GM23338 (cell line): Measurements from ENCODE around the gene IL26.

Experiments
- CREB1 ChIP-seq: fragments of 250-450 bp; sonication (Bioruptor Pico); IDR thresholded peaks from 2 replicates; pipeline ENCODE4 v1.5.0; 2020; ENCODE audit warnings: low read depth, mild to moderate bottlenecking, moderate library complexity
- EZH2 ChIP-seq: fragments of 200-600 bp; sonication (generic); IDR thresholded peaks from one replicate; pipeline ENCODE4 v1.8.0; 2017; ENCODE audit warnings: antibody characterized with exemption, mild to moderate bottlenecking, low read depth; ENCODE audit not compliant: unreplicated experiment
- EZH2phosphoT487 ChIP-seq: fragments of 200-600 bp; sonication (generic); IDR thresholded peaks from one replicate; pipeline ENCODE4 v1.8.1; 2018; ENCODE audit warnings: antibody characterized with exemption; ENCODE audit not compliant: unreplicated experiment
- JUNB ChIP-seq: IDR thresholded peaks from one replicate; pipeline ENCODE4 v1.6.1; 2016; ENCODE audit warnings: antibody characterized with exemption; ENCODE audit not compliant: unreplicated experiment
- POLR2AphosphoS5 ChIP-seq: IDR thresholded peaks from 2 replicates; pipeline ENCODE4 v1.6.1; 2016; ENCODE audit warnings: antibody characterized with exemption, low read depth
- STAT1 ChIP-seq: IDR thresholded peaks from one replicate; pipeline ENCODE4 v1.6.1; 2016; ENCODE audit warnings: antibody characterized with exemption; ENCODE audit not compliant: unreplicated experiment
- ZNF331 ChIP-seq: fragments of 250-450 bp; sonication (Bioruptor Pico); IDR thresholded peaks from 2 replicates; pipeline ENCODE4 v1.5.0; 2020; ENCODE audit warnings: low read depth, mild to moderate bottlenecking, moderate library complexity
- TF ChIP-seq, protein P1 (sequence below), 2 experiments: fragments of 200-600 bp in 1 of 2; sonication (generic) in 1 of 2; conservative IDR thresholded peaks; 2 replicates each; pipeline versions ENCODE4 v1.5.1 to v1.6.1; 2016 to 2017; ENCODE audit warnings: antibody characterized with exemption in 2 of 2, low read depth in 2 of 2, mild to moderate bottlenecking in 2 of 2, moderate library complexity in 1 of 2
- TF ChIP-seq, protein P2 (sequence below): IDR thresholded peaks from 2 replicates; pipeline ENCODE4 v1.6.1; 2016; ENCODE audit warnings: antibody characterized with exemption
- TF ChIP-seq, protein P3 (sequence below): IDR thresholded peaks from one replicate; pipeline ENCODE4 v1.6.1; 2018; ENCODE audit warnings: antibody characterized with exemption; ENCODE audit not compliant: unreplicated experiment

DNA sequence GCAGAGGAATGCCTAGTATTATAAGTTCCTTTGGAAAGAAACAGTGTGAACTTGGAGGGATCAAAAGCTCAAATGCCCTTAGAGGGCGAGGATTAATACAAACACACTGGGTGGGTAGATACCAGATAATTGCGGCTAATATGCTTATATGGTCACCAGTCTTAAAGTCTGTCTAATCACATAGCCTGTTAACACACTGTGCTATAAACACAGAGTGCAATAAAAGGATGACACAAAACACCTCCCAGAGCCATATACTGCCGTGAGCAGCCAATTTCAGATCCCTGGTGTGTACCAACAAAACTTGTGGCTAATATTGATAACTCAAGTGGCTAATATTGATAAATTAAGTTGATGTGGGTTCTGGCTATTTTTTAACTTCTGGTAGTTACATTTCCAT is 1.7 kb upstream of the IL26 start:
- TF ChIP-seq, protein P1, sequence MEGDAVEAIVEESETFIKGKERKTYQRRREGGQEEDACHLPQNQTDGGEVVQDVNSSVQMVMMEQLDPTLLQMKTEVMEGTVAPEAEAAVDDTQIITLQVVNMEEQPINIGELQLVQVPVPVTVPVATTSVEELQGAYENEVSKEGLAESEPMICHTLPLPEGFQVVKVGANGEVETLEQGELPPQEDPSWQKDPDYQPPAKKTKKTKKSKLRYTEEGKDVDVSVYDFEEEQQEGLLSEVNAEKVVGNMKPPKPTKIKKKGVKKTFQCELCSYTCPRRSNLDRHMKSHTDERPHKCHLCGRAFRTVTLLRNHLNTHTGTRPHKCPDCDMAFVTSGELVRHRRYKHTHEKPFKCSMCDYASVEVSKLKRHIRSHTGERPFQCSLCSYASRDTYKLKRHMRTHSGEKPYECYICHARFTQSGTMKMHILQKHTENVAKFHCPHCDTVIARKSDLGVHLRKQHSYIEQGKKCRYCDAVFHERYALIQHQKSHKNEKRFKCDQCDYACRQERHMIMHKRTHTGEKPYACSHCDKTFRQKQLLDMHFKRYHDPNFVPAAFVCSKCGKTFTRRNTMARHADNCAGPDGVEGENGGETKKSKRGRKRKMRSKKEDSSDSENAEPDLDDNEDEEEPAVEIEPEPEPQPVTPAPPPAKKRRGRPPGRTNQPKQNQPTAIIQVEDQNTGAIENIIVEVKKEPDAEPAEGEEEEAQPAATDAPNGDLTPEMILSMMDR (conservative IDR thresholded peaks at IDR 0.05; ENCODE audit: low read depth in 2 of 2) = no peak
- TF ChIP-seq, protein P2, sequence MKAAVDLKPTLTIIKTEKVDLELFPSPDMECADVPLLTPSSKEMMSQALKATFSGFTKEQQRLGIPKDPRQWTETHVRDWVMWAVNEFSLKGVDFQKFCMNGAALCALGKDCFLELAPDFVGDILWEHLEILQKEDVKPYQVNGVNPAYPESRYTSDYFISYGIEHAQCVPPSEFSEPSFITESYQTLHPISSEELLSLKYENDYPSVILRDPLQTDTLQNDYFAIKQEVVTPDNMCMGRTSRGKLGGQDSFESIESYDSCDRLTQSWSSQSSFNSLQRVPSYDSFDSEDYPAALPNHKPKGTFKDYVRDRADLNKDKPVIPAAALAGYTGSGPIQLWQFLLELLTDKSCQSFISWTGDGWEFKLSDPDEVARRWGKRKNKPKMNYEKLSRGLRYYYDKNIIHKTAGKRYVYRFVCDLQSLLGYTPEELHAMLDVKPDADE = no peak
- TF ChIP-seq JUNB (no peak), CREB1 (CRISPR knock-in tag) (no peak), EZH2phosphoT487 (no peak), POLR2AphosphoS5 (no peak), ZNF331 (CRISPR knock-in tag) (no peak), STAT1 (no peak), EZH2 (no peak)
- TF ChIP-seq, protein P3, sequence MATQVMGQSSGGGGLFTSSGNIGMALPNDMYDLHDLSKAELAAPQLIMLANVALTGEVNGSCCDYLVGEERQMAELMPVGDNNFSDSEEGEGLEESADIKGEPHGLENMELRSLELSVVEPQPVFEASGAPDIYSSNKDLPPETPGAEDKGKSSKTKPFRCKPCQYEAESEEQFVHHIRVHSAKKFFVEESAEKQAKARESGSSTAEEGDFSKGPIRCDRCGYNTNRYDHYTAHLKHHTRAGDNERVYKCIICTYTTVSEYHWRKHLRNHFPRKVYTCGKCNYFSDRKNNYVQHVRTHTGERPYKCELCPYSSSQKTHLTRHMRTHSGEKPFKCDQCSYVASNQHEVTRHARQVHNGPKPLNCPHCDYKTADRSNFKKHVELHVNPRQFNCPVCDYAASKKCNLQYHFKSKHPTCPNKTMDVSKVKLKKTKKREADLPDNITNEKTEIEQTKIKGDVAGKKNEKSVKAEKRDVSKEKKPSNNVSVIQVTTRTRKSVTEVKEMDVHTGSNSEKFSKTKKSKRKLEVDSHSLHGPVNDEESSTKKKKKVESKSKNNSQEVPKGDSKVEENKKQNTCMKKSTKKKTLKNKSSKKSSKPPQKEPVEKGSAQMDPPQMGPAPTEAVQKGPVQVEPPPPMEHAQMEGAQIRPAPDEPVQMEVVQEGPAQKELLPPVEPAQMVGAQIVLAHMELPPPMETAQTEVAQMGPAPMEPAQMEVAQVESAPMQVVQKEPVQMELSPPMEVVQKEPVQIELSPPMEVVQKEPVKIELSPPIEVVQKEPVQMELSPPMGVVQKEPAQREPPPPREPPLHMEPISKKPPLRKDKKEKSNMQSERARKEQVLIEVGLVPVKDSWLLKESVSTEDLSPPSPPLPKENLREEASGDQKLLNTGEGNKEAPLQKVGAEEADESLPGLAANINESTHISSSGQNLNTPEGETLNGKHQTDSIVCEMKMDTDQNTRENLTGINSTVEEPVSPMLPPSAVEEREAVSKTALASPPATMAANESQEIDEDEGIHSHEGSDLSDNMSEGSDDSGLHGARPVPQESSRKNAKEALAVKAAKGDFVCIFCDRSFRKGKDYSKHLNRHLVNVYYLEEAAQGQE = no peak
